HepG2 (cell line): ENCODE data around the gene MT1M. TPM values are rescaled to one million over a fixed set of nuclear protein-coding genes. Genes with fewer than 3 reads are reported as not detected.

Source experiments
- CBFB ChIP-seq: sonication (generic); formaldehyde crosslinking; IDR thresholded peaks from 2 replicates; pipeline ENCODE4 v1.4.0; 2020; ENCODE audit warnings: missing genetic modification reagents
- FOXM1 ChIP-seq: sonication (generic); formaldehyde crosslinking; IDR thresholded peaks from 2 replicates; pipeline ENCODE4 v1.5.0; 2020; ENCODE audit warnings: missing genetic modification reagents
- KDM3A ChIP-seq: IDR thresholded peaks from 2 replicates; pipeline ENCODE4 v1.6.1; 2018; ENCODE audit warnings: low read depth, missing compliant biosample characterization
- KDM5A ChIP-seq: fragments of 200-600 bp; sonication (generic); IDR thresholded peaks from 2 replicates; pipeline ENCODE4 v1.7.0; 2018; ENCODE audit warnings: antibody characterized with exemption, mild to moderate bottlenecking, low read length, borderline replicate concordance
- MIER2 ChIP-seq: IDR thresholded peaks from 2 replicates; pipeline ENCODE4 v1.6.1; 2016; ENCODE audit warnings: missing biosample characterization, missing genetic modification reagents
- MTA1 ChIP-seq: sonication (generic); formaldehyde crosslinking; IDR thresholded peaks from 2 replicates; pipeline ENCODE4 v1.4.0; 2020; ENCODE audit warnings: missing genetic modification reagents, mild to moderate bottlenecking, borderline replicate concordance
- RFXANK ChIP-seq: IDR thresholded peaks from 2 replicates; pipeline ENCODE4 v1.6.1; 2016
- SMARCC2 ChIP-seq: fragments of 450-650 bp; IDR thresholded peaks from 2 replicates; pipeline ENCODE4 v1.6.1; 2017; ENCODE audit warnings: antibody characterized with exemption, mild to moderate bottlenecking
- ZNF558 ChIP-seq: sonication (generic); formaldehyde crosslinking; IDR thresholded peaks from 2 replicates; pipeline ENCODE4 v1.9.0; 2022; ENCODE audit warnings: mild to moderate bottlenecking, missing genetic modification reagents, borderline replicate concordance
- ZNF703 ChIP-seq: sonication (generic); formaldehyde crosslinking; IDR thresholded peaks from 2 replicates; pipeline ENCODE4 v1.5.1; 2020; ENCODE audit warnings: missing genetic modification reagents, mild to moderate bottlenecking, moderate library complexity, borderline replicate concordance
- ZNF761 ChIP-seq: sonication (generic); formaldehyde crosslinking; conservative IDR thresholded peaks from 2 replicates; pipeline ENCODE4 v1.4.0; 2020; ENCODE audit warnings: mild to moderate bottlenecking, missing genetic modification reagents
- ZSCAN20 ChIP-seq: sonication (generic); formaldehyde crosslinking; IDR thresholded peaks from 2 replicates; pipeline ENCODE4 v1.4.0; 2020; ENCODE audit warnings: missing genetic modification reagents, mild to moderate bottlenecking, borderline replicate concordance
- polyA plus RNA-seq, 8 experiments: library from polyadenylated mRNA; depleted of rRNA in 3 of 8; stranded (reverse) in 7 of 8; unstranded in 1 of 8; fragments of >200 nt; fragmentation: Illumina TruSeq in 4 of 8; extraction: Trizol in 4 of 8; gene quantifications; 2 replicates each; pipeline versions ENCODE4 v1.2.1 to v1.2.3, GENCODE V29; 2011 to 2016; ENCODE audit warnings: low read depth in 4 of 8, missing spikeins in 1 of 8, mixed read lengths in 1 of 8; ENCODE audit not compliant: insufficient read depth in 1 of 8
- total RNA-seq, 5 experiments: library from RNA; depleted of rRNA; stranded (reverse); fragments of >200 nt; fragmentation: Illumina TruSeq; extraction: Trizol; gene quantifications; 2 replicates each; pipeline ENCODE4 v1.2.3, GENCODE V29; 2016; ENCODE audit warnings: low read depth in 1 of 5
- TF ChIP-seq, protein P1 (sequence below): sonication (generic); formaldehyde crosslinking; IDR thresholded peaks from 2 replicates; pipeline ENCODE4 v1.8.1; 2023; ENCODE audit warnings: missing genetic modification reagents, inconsistent platforms, borderline replicate concordance
- TF ChIP-seq, protein P2 (sequence below): sonication (generic); formaldehyde crosslinking; IDR thresholded peaks from 2 replicates; pipeline ENCODE4 v1.4.0; 2020; ENCODE audit warnings: missing genetic modification reagents
- TF ChIP-seq, protein P3 (sequence below): sonication (generic); formaldehyde crosslinking; IDR thresholded peaks from 2 replicates; pipeline ENCODE4 v1.4.0; 2020; ENCODE audit warnings: missing genetic modification reagents
- TF ChIP-seq, protein P4 (sequence below): sonication (generic); formaldehyde crosslinking; IDR thresholded peaks from 2 replicates; pipeline ENCODE4 v1.8.0; 2022; ENCODE audit warnings: low read depth, missing genetic modification reagents
- TF ChIP-seq, protein P5 (sequence below): IDR thresholded peaks from 2 replicates; pipeline ENCODE4 v1.6.1; 2016; ENCODE audit warnings: control low read depth

MT1M gene
- total and polyA plus RNA-seq, 2 of the 13 experiments (the other 11 are each of a cell fraction or from before 2014, with no cell fraction given), result 4.6 TPM; not detected in 1

DNA sequence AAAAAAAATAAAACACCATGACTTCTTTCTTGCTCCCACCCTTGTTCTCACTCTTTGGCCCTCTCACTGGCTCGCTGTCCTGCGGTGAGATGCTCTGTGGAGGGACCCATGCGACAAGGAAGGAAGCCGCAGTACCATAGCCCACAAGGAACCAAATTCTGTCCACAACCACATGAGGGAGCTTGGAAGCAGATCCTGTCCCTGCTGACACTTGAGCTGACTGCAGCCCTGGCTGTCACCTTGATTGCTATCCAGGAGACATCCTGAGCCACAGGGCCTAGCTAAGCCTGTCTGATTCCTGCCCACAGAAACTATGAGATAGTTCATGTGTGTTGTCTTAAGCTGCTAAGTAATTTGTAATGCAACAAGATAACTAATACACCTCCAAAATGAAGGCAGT is 28.9 kb upstream of the MT1M start (continued):
- TF ChIP-seq, protein P1, sequence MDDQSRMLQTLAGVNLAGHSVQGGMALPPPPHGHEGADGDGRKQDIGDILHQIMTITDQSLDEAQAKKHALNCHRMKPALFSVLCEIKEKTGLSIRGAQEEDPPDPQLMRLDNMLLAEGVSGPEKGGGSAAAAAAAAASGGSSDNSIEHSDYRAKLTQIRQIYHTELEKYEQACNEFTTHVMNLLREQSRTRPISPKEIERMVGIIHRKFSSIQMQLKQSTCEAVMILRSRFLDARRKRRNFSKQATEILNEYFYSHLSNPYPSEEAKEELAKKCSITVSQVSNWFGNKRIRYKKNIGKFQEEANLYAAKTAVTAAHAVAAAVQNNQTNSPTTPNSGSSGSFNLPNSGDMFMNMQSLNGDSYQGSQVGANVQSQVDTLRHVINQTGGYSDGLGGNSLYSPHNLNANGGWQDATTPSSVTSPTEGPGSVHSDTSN (CRISPR knock-in tag), result no peak
- TF ChIP-seq KDM3A (CRISPR knock-in tag) (0 out of 2 replicates have a peak, but pooled peaks have one; percentile 56), CBFB (CRISPR knock-in tag) (no peak), ZSCAN20 (no peak), ZNF761 (CRISPR knock-in tag) (no peak), MTA1 (no peak), SMARCC2 (no peak), MIER2 (no peak), ZNF703 (CRISPR knock-in tag) (no peak), FOXM1 (no peak), ZNF558 (CRISPR knock-in tag) (no peak), RFXANK (CRISPR knock-in tag) (no peak), KDM5A (no peak)
- TF ChIP-seq, protein P2, sequence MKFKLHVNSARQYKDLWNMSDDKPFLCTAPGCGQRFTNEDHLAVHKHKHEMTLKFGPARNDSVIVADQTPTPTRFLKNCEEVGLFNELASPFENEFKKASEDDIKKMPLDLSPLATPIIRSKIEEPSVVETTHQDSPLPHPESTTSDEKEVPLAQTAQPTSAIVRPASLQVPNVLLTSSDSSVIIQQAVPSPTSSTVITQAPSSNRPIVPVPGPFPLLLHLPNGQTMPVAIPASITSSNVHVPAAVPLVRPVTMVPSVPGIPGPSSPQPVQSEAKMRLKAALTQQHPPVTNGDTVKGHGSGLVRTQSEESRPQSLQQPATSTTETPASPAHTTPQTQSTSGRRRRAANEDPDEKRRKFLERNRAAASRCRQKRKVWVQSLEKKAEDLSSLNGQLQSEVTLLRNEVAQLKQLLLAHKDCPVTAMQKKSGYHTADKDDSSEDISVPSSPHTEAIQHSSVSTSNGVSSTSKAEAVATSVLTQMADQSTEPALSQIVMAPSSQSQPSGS (CRISPR knock-in tag), result no peak
- TF ChIP-seq, protein P3, sequence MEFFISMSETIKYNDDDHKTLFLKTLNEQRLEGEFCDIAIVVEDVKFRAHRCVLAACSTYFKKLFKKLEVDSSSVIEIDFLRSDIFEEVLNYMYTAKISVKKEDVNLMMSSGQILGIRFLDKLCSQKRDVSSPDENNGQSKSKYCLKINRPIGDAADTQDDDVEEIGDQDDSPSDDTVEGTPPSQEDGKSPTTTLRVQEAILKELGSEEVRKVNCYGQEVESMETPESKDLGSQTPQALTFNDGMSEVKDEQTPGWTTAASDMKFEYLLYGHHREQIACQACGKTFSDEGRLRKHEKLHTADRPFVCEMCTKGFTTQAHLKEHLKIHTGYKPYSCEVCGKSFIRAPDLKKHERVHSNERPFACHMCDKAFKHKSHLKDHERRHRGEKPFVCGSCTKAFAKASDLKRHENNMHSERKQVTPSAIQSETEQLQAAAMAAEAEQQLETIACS (CRISPR knock-in tag), result no peak
- TF ChIP-seq, protein P4, sequence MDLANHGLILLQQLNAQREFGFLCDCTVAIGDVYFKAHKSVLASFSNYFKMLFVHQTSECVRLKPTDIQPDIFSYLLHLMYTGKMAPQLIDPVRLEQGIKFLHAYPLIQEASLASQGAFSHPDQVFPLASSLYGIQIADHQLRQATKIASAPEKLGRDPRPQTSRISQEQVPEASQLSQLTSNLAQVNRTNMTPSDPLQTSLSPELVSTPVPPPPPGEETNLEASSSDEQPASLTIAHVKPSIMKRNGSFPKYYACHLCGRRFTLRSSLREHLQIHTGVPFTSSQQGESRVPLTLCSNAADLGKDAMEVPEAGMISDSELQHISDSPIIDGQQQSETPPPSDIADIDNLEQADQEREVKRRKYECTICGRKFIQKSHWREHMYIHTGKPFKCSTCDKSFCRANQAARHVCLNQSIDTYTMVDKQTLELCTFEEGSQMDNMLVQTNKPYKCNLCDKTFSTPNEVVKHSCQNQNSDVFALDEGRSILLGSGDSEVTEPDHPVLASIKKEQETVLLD (CRISPR knock-in tag), result no peak
- TF ChIP-seq, protein P5, sequence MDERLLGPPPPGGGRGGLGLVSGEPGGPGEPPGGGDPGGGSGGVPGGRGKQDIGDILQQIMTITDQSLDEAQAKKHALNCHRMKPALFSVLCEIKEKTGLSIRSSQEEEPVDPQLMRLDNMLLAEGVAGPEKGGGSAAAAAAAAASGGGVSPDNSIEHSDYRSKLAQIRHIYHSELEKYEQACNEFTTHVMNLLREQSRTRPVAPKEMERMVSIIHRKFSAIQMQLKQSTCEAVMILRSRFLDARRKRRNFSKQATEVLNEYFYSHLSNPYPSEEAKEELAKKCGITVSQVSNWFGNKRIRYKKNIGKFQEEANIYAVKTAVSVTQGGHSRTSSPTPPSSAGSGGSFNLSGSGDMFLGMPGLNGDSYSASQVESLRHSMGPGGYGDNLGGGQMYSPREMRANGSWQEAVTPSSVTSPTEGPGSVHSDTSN (CRISPR knock-in tag), result peak; percentile 68
